Smooth muscle cell (in vitro differentiated cells): ENCODE data around the gene LRRC8D. TPM values are rescaled to one million over a fixed set of nuclear protein-coding genes. Genes with fewer than 3 reads are reported as not detected.

Source experiments
- DNase-seq: peaks from one replicate; lab custom pipeline; 2025; ENCODE audit not compliant: unreplicated experiment; lab: John Stamatoyannopoulos, UW
- H2AFZ ChIP-seq: fragments of 200-600 bp; sonication (generic); 2 replicates; pipeline ENCODE4 v1.6.0; 2016; ENCODE audit warnings: antibody characterized with exemption, low read depth, mild to moderate bottlenecking
- H3F3A ChIP-seq: fragments of 200-600 bp; sonication (generic); 2 replicates; pipeline ENCODE4 v1.6.0; 2017; ENCODE audit warnings: antibody characterized with exemption, low read depth
- H3K27ac ChIP-seq: fragments of 200-600 bp; sonication (generic); 2 replicates; pipeline ENCODE4 v1.5.1; 2016; ENCODE audit warnings: low read depth, mild to moderate bottlenecking
- H3K27me3 ChIP-seq: fragments of 200-600 bp; sonication (generic); 2 replicates; pipeline ENCODE4 v1.6.1; 2016; ENCODE audit warnings: low read depth, mild to moderate bottlenecking
- H3K36me3 ChIP-seq: fragments of 200-600 bp; sonication (generic); 2 replicates; pipeline ENCODE4 v1.5.1; 2016; ENCODE audit warnings: low read depth
- H3K4me1 ChIP-seq: fragments of 200-600 bp; sonication (generic); 2 replicates; pipeline ENCODE4 v1.5.1; 2016; ENCODE audit warnings: low read depth
- H3K4me2 ChIP-seq: fragments of 200-600 bp; sonication (generic); 2 replicates; pipeline ENCODE4 v1.6.0; 2016; ENCODE audit warnings: mild to moderate bottlenecking
- H3K4me3 ChIP-seq: fragments of 200-600 bp; sonication (generic); 2 replicates; pipeline ENCODE4 v1.5.1; 2016; ENCODE audit warnings: mild to moderate bottlenecking
- H3K79me2 ChIP-seq: fragments of 200-600 bp; sonication (generic); 2 replicates; pipeline ENCODE4 v1.6.0; 2016; ENCODE audit warnings: low read depth, mild to moderate bottlenecking
- H3K9ac ChIP-seq: fragments of 200-600 bp; sonication (generic); 2 replicates; pipeline ENCODE4 v1.6.0; 2016; ENCODE audit warnings: low read depth
- H3K9me3 ChIP-seq: fragments of 200-600 bp; sonication (generic); replicated peaks from 2 replicates; pipeline ENCODE4 v1.5.1; 2016; ENCODE audit warnings: low read depth
- H4K20me1 ChIP-seq: fragments of 200-600 bp; sonication (generic); 2 replicates; pipeline ENCODE4 v1.6.0; 2016; ENCODE audit warnings: low read depth
- CTCF ChIP-seq: fragments of 200-600 bp; sonication (generic); IDR thresholded peaks from 2 replicates; pipeline ENCODE4 v1.5.1; 2017; ENCODE audit warnings: borderline replicate concordance, mild to moderate bottlenecking, antibody characterized with exemption; ENCODE audit not compliant: insufficient read depth, poor library complexity, severe bottlenecking
- WGBS: methylation state at CpG from one replicate; pipeline ENCODE4 v1.1.7; 2016; ENCODE audit warnings: low lambda C conversion rate; 5-methylcytosine and 5-hydroxymethylcytosine counted together
- polyA plus RNA-seq: library from polyadenylated mRNA; unstranded; fragments of >200 nt; fragmentation: Nextera tagmentation; extraction: Ambion mirVana; gene quantifications from 2 replicates; pipeline ENCODE4 v1.2.1, GENCODE V29; 2016
- total RNA-seq: library from RNA; depleted of rRNA; stranded (reverse); fragments of >200 nt; gene quantifications from 2 replicates; pipeline ENCODE4 v1.2.3, GENCODE V29; 2014

Gene LRRC8D
- total and polyA plus RNA-seq, 2 experiments from 2014 or later = 5.2 to 25.1 TPM

DNA sequence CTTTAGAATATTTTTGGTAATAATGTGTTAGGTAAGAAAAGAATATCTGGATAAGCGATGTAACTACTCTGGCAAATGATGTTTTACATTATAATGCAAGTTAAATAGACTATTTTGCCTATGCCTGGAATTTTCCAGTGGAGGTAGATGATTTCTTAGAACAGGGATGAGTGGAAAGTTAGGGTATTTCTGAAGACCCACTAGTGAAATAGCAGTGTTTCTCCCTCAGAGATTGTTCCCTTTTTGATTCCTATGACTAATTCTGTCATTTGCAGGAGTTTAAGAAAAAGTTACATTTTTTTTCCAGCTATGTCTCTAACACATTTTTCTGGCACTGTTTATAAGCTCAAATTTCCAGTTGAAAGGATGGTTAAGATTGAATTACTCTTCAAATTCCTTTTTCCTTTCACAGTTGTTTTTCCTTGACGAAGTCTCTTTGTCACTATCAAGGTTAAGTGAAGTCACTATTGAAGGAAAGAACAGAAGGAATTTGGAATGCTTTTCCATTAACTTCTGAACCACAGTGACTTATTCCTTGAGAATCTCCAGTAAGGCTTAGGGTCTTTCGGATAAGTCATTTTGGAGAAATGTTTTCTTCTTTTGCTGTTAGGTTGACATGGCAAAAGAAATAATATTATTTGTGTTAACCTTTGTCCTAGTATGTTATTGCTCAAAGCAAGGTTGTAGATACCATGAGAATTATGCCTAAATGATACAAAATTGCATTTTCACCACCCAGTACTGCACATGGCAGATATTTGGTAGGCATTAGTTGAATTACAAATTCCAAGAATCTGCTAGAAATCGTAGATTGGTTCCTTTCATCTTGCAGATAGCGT, 131.2 kb downstream of the LRRC8D start:
- WGBS = 57% methylated on average over 5 of the region's 5 CpGs

GRCh38 chr1:89952605-89953130, 131.8 kb downstream of the LRRC8D start:
- Histone ChIP-seq H3K9ac (peak overlapping the region; percentile 78), H4K20me1 (no peaks in the 10 kb centered on the region), H3K4me2 (peak overlapping the region; percentile 56), H3K4me3 (no peak overlapping the region), H3K9me3 (no peaks in the 10 kb centered on the region), H3K4me1 (peaks cover 3% of the 10 kb centered on the region), H3K27me3 (no peaks in the 10 kb centered on the region), H3K27ac (peak overlapping the region; percentile 96), H3K79me2 (no peaks in the 10 kb centered on the region), H3F3A (no peaks in the 10 kb centered on the region), H3K36me3 (no peaks in the 10 kb centered on the region), H2AFZ (no peak overlapping the region)
- DNase-seq = no peak
- TF ChIP-seq CTCF = no peak
- 65% methylated on average over 2 of the region's 2 CpGs for WGBS

More for the DNA sequence above, 131.2 kb downstream of the LRRC8D start:
- no peak for TF ChIP-seq CTCF
- DNase-seq = no peak
- Histone ChIP-seq H3K79me2 (no peaks in the 10 kb centered on the region), H3K4me3 (no peak overlapping the region), H3K27ac (peak overlapping the region; percentile 96), H3K9me3 (no peaks in the 10 kb centered on the region), H3K4me1 (peaks cover 3% of the 10 kb centered on the region), H3F3A (no peaks in the 10 kb centered on the region), H3K4me2 (peak overlapping the region; percentile 56), H3K36me3 (no peaks in the 10 kb centered on the region), H3K9ac (peak overlapping the region; percentile 78), H4K20me1 (no peaks in the 10 kb centered on the region), H3K27me3 (no peaks in the 10 kb centered on the region), H2AFZ (no peak overlapping the region)

GRCh38 chr1:89953131-89953626, 132.3 kb downstream of the LRRC8D start:
- Histone ChIP-seq H2AFZ (no peak overlapping the region), H3K4me2 (no peak overlapping the region), H3K27ac (peak overlapping the region; percentile 96), H4K20me1 (no peaks in the 10 kb centered on the region), H3K79me2 (no peaks in the 10 kb centered on the region), H3F3A (no peaks in the 10 kb centered on the region), H3K9me3 (no peaks in the 10 kb centered on the region), H3K36me3 (no peaks in the 10 kb centered on the region), H3K27me3 (no peaks in the 10 kb centered on the region), H3K9ac (peak overlapping the region; percentile 78), H3K4me3 (no peak overlapping the region), H3K4me1 (peaks cover 3% of the 10 kb centered on the region)
- WGBS = 35% methylated on average over 1 of the region's 1 CpG
- no peak for DNase-seq
- no peak for TF ChIP-seq CTCF
